ENCODE data around the gene OTOP2. TPM values are rescaled to one million over a fixed set of nuclear protein-coding genes. Genes with fewer than 3 reads are reported as not detected.

OTOP2 gene
- total RNA-seq, 6 experiments from 2014 or later: not detected

DNA sequence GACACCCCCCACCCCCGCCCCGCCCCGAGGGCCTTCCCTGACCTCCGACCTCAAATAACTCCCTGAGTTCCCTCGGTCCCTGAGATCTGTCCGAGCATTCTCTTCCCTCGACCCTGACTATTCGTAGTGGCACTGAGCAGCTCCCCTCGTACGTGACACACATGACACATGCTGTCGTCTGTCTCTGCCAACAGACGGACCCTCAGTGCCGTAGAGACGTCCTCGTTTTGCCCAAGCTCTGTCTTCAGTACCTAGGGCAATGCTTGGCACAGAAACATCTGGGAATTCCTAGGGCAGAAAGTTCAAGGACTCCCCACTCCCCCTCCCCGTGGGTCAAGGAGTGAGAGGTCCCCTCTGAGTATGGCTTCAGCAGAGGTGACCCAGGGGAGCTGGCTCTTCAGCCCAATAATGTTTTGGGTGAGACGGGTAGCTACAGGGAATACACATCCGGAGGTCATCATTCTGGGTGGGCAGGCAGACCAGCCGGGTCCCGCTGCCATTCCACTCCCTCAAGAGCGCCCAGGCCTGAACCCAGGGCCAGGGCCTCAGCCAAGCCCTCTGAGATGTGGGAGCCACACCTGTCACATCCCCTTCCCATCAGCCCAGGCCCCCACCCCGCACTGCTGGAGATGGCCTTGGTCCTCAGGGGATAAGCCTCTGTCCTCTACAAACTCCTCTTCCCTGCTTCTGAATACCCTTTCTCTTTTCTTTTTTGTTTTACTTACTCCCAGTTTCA lies 30.0 kb upstream of the OTOP2 start:
- H3K27ac Mint-ChIP-seq: no peak overlapping the region
- no peak for DNase-seq
- no peaks in the 10 kb centered on the region for H3K4me1 Mint-ChIP-seq (ENCODE audit: low read depth)
- no peak overlapping the region for H3K4me3 Mint-ChIP-seq
- H3K27me3 Mint-ChIP-seq (ENCODE audit: insufficient read depth): peaks cover 53% of the 10 kb centered on the region
- no peaks in the 10 kb centered on the region for H3K9me3 Mint-ChIP-seq
- no peaks in the 10 kb centered on the region for H3K36me3 Mint-ChIP-seq (ENCODE audit: low read depth)
- TF ChIP-seq, protein P1, sequence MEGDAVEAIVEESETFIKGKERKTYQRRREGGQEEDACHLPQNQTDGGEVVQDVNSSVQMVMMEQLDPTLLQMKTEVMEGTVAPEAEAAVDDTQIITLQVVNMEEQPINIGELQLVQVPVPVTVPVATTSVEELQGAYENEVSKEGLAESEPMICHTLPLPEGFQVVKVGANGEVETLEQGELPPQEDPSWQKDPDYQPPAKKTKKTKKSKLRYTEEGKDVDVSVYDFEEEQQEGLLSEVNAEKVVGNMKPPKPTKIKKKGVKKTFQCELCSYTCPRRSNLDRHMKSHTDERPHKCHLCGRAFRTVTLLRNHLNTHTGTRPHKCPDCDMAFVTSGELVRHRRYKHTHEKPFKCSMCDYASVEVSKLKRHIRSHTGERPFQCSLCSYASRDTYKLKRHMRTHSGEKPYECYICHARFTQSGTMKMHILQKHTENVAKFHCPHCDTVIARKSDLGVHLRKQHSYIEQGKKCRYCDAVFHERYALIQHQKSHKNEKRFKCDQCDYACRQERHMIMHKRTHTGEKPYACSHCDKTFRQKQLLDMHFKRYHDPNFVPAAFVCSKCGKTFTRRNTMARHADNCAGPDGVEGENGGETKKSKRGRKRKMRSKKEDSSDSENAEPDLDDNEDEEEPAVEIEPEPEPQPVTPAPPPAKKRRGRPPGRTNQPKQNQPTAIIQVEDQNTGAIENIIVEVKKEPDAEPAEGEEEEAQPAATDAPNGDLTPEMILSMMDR (IDR thresholded peaks at IDR 0.05): no peak

DNA sequence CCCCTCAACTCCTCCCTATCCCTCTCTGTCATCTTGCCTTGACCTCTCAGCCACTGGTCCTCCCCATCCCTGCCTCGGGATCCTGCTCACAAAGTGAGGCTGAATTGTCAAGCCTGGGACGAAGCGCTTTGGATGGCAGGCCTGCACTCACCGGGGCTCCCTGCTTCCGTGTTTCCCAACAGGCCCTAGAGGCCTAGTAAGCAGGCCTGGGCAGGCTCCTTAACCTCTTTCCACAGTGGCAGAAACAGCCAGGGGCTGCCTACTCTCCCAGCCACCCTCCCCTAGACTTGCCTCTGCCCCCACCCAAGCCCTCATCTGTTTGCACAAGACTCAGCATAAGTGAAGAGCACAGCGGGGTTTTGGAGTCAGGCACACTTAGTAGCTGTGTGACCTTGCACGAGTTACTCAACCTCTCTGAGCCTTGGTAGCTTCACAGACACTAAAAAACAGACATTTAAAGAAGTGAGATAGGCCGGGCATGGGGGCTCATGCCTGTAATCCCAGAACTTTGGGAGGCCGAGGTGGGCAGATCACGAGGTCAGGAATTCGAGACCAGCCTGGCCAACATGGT lies 25.6 kb upstream of the OTOP2 start:
- no peak for DNase-seq
- no peaks in the 10 kb centered on the region for H3K4me1 Mint-ChIP-seq (ENCODE audit: low read depth)
- TF ChIP-seq, protein P1 (IDR thresholded peaks at IDR 0.05): no peak
- H3K36me3 Mint-ChIP-seq (ENCODE audit: low read depth): no peaks in the 10 kb centered on the region
- peaks cover 46% of the 10 kb centered on the region for H3K27me3 Mint-ChIP-seq (ENCODE audit: insufficient read depth)
- no peak overlapping the region for H3K27ac Mint-ChIP-seq
- no peaks in the 10 kb centered on the region for H3K9me3 Mint-ChIP-seq
- H3K4me3 Mint-ChIP-seq: no peak overlapping the region

DNA sequence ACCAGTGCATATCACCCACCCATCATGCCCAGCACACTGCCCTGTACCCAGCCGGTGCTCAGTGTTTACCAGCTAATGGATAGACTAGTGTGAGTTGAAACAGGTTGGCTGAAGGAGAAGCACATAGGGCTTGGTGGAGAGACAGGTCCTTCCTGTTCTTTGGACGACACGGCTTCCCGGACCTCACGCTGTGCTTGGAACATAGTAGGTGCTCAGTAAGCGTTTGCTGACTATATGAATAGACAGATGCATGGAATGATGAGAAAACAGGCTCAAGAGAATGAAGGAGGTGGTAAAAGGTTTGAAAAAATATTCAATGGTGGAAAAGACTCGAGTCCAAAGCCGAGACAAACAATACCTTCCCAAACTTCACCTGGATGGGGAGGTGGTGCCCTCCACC lies 23.9 kb upstream of the OTOP2 start:
- no peak overlapping the region for H3K27ac Mint-ChIP-seq
- peaks cover 31% of the 10 kb centered on the region for H3K27me3 Mint-ChIP-seq (ENCODE audit: insufficient read depth)
- H3K36me3 Mint-ChIP-seq (ENCODE audit: low read depth): no peaks in the 10 kb centered on the region
- no peaks in the 10 kb centered on the region for H3K4me1 Mint-ChIP-seq (ENCODE audit: low read depth)
- TF ChIP-seq, protein P1 (IDR thresholded peaks at IDR 0.05): no peak
- no peaks in the 10 kb centered on the region for H3K9me3 Mint-ChIP-seq
- no peak overlapping the region for H3K4me3 Mint-ChIP-seq
- no peak for DNase-seq

DNA sequence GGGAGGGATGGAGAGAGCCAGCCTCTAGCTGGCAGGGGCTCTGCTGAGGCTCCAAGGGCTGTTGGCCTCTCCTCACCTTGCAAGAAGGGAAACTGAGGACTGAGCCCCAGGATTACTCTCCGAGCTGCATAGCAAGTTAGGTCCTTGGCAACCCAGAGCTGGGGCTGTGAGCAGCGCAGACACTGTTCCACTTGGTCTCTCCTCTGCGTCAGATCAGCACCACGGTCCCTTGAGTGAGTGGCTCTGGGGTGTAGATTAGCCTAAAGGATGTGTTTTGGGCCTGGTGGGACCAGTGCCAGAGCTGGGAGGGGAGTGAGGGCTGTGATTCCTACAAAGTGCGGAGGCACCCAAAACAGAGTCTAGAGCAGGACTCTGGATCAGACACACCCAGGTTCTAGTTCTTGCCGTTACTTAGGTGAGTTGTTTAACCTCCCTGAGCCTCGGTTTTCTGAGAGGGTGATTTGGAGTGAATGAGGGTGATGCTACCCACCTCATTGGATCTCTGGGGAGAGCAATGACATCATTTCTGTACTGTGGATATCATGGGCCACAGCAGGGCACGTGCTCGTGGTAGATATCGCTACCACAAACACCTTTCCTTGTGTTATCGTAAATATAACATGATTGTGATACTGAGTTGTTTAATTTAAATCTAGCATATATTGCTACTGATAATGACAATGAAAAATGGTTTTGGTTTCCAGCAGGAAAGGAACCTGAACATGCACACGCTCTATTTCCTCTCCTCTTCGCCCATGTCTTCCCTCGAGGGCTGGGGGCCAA lies 22.5 kb upstream of the OTOP2 start:
- DNase-seq: no peak
- Mint-ChIP-seq H3K4me1 (ENCODE audit: low read depth) (no peaks in the 10 kb centered on the region), H3K4me3 (no peak overlapping the region), H3K36me3 (ENCODE audit: low read depth) (no peaks in the 10 kb centered on the region), H3K9me3 (peaks cover 3% of the 10 kb centered on the region; the same call in 1 of the 2 replicates), H3K27ac (no peak overlapping the region), H3K27me3 (ENCODE audit: insufficient read depth) (peaks cover 20% of the 10 kb centered on the region)
- TF ChIP-seq, protein P1 (IDR thresholded peaks at IDR 0.05): no peak

DNA sequence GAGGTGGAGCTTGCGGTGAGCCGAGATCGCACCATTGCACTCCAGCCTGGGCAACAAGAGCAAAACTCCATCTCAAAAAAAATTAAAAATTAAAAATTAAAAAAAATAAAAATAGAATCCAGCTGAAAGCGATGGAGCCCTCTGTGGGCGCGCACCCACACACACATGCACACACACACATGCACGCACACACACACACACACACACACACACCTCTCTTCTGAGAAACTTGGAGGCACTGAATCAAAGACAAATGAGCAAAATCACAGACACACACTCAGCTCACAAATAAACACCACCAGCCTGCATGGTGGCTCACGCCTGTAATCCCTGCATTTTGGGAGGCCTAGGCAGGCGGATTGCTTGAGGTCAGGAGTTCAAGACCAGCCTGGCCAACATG lies 21.0 kb upstream of the OTOP2 start:
- H3K4me3 Mint-ChIP-seq: no peak overlapping the region
- peaks cover 17% of the 10 kb centered on the region for H3K27me3 Mint-ChIP-seq (ENCODE audit: insufficient read depth)
- no peaks in the 10 kb centered on the region for H3K4me1 Mint-ChIP-seq (ENCODE audit: low read depth)
- no peaks in the 10 kb centered on the region for H3K36me3 Mint-ChIP-seq (ENCODE audit: low read depth)
- TF ChIP-seq, protein P1 (IDR thresholded peaks at IDR 0.05): no peak
- H3K27ac Mint-ChIP-seq: no peak overlapping the region
- H3K9me3 Mint-ChIP-seq: peaks cover 5% of the 10 kb centered on the region; the same call in 1 of the 2 replicates
- DNase-seq: no peak
